Activated CD8-positive, alpha-beta T cell treated with anti-CD3 and anti-CD28 coated beads for 36 hours (primary cell): ENCODE results near the gene WDR4. TPM values are rescaled to one million over a fixed set of nuclear protein-coding genes. Genes with fewer than 3 reads are reported as not detected.
"Not testable (repeated sequence)": the region's sequence is repeated elsewhere in the genome, so short reads cannot be mapped to it uniquely, and the experiment has no call there.

Experiments
- ATAC-seq: fragments of 200-7000 bp; cut with Tn5 transposase; one replicate; pipeline ENCODE4 v1.10.0; 2021; ENCODE audit warnings: mild to moderate bottlenecking, moderate library complexity
- CTCF ChIA-PET: fragments of 350-600 bp; sonication (Branson Sonifier 250); formaldehyde crosslinking; loops from one replicate; lab custom pipeline; 2021; ENCODE audit warnings: antibody characterized with exemption; lab: Charles Lee
- POLR2A ChIA-PET: fragments of 350-600 bp; sonication (Branson Sonifier 250); formaldehyde crosslinking; loops from one replicate; lab custom pipeline; 2021; ENCODE audit warnings: antibody characterized with exemption; lab: Charles Lee
- DNase-seq: peaks from one replicate; pipeline ENCODE4 v3.0.0-alpha.2; 2020
- H3K27ac Mint-ChIP-seq: one replicate; pipeline ENCODE4 v1.8.0; 2021; ENCODE audit warnings: mild to moderate bottlenecking, mixed read lengths
- H3K27me3 Mint-ChIP-seq: one replicate; pipeline ENCODE4 v1.8.0; 2021; ENCODE audit warnings: mixed read lengths
- H3K36me3 Mint-ChIP-seq: one replicate; pipeline ENCODE4 v1.8.0; 2021; ENCODE audit warnings: low read depth, mixed read lengths
- H3K4me1 Mint-ChIP-seq: one replicate; pipeline ENCODE4 v1.8.0; 2021; ENCODE audit warnings: low read depth, mixed read lengths
- H3K4me3 Mint-ChIP-seq: one replicate; pipeline ENCODE4 v1.8.0; 2021; ENCODE audit warnings: mild to moderate bottlenecking, moderate library complexity, mixed read lengths
- H3K9me3 Mint-ChIP-seq: one replicate; pipeline ENCODE4 v1.8.0; 2021; ENCODE audit warnings: mixed read lengths
- CTCF ChIP-seq: fragments of 200-600 bp; IDR thresholded peaks from one replicate; pipeline ENCODE4 v1.8.0; 2022; ENCODE audit warnings: antibody characterized with exemption, mild to moderate bottlenecking
- intact Hi-C: fragments of 100-400 bp; cut with micrococcal nuclease; formaldehyde crosslinking; loops from one replicate; pipeline ENCODE4 v1.10.0; 2022
- total RNA-seq, 2 experiments: library from RNA; stranded (reverse); gene quantifications; one replicate each; pipeline ENCODE4 v1.2.3, GENCODE V29; 2021

The WDR4 gene
- total RNA-seq, 2 experiments from 2014 or later, result 49.8 to 53.5 TPM

DNA sequence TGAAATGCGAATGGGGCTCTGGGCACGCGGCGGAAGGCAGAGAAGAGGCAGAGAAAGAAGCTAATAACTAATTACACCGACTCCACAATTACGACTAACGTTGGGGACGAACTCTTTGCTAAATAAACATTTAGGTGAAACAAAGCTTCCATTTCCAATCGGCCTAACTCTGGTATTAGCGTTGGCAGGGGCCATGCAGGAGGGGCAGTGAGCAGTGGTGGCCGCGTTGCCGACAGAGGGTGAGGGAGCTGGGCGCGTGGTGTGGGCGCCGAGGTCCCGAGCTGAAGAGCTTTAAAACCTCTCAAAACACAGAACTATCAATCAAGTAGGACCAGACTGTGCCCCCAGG is 13.2 kb upstream of the WDR4 start:
- no peak for ATAC-seq

GRCh38 chr21:42887326-42887725 is 8.0 kb upstream of the WDR4 start:
- H3K4me1 Mint-ChIP-seq, result peaks cover 2% of the 10 kb centered on the region
- CTCF ChIA-PET, result no interaction called here

More for the DNA sequence above, 13.2 kb upstream of the WDR4 start:
- peak overlapping the region; percentile 92 for H3K27ac Mint-ChIP-seq
- ChIA-PET CTCF (interaction anchor here (0.7 to 1.4 kb wide), 2 partner anchors 31 to 300 kb away, joined by 3 to 4 read pairs; no protein-coding TSS in a partner anchor), POLR2A (interaction anchor here (0.7 to 2.3 kb wide), 7 partner anchors 11 to 99 kb away, joined by 3 to 21 read pairs (median 4); partner anchors contain the start of gene WDR4)
- no peak for TF ChIP-seq CTCF
- intact Hi-C loops, result no loop called here
- peaks cover 6% of the 10 kb centered on the region for H3K36me3 Mint-ChIP-seq
- H3K27me3 Mint-ChIP-seq, result no peaks in the 10 kb centered on the region
- H3K4me3 Mint-ChIP-seq, result peak overlapping the region; percentile 87
- peaks cover 10% of the 10 kb centered on the region for H3K4me1 Mint-ChIP-seq
- DNase-seq, result no peak
- no peaks in the 10 kb centered on the region for H3K9me3 Mint-ChIP-seq

DNA sequence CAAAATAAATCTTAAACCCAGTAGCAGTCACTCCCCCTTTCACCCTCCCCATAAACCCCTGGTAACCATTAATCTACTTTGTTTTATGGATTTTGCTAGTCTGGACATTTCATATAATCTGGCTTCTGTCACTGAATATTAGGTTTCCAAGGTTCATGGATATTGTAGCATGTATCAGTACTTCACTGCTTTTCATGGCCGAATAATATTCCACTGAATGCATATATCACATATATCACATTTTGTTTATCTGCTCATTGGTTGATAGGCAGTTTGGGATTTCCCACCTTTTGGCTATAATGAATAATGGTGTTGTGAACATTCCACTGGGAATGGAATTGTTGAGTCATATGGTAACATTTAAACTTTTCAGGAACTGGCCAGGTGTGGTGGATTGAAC is 4.6 kb upstream of the WDR4 start:
- Mint-ChIP-seq H3K4me3 (no peak overlapping the region), H3K4me1 (peaks cover 17% of the 10 kb centered on the region), H3K27ac (no peak overlapping the region), H3K36me3 (peaks cover 4% of the 10 kb centered on the region), H3K9me3 (no peaks in the 10 kb centered on the region), H3K27me3 (no peaks in the 10 kb centered on the region)
- ChIA-PET CTCF (no interaction called here), POLR2A (no interaction called here)
- DNase-seq (no peak), ATAC-seq (no peak)
- intact Hi-C loops, result no loop called here
- TF ChIP-seq CTCF, result no peak

More at GRCh38 chr21:42887326-42887725, 8.0 kb upstream of the WDR4 start:
- POLR2A ChIA-PET, result interaction anchor here (0.6 kb wide), 1 partner anchor 143 kb away, joined by 4 read pairs; no protein-coding TSS in a partner anchor
- H3K4me3 Mint-ChIP-seq, result no peak overlapping the region
- H3K27me3 Mint-ChIP-seq, result no peaks in the 10 kb centered on the region
- H3K36me3 Mint-ChIP-seq, result no peaks in the 10 kb centered on the region
- H3K9me3 Mint-ChIP-seq, result no peaks in the 10 kb centered on the region
- DNase-seq (no peak), ATAC-seq (no peak)
- intact Hi-C loops, result no loop called here
- TF ChIP-seq CTCF, result no peak
- H3K27ac Mint-ChIP-seq, result no peak overlapping the region

GRCh38 chr21:42880352-42880751 is 1.0 kb upstream of the WDR4 start:
- Mint-ChIP-seq H3K9me3 (no peaks in the 10 kb centered on the region), H3K4me3 (peak overlapping the region; percentile 94), H3K36me3 (peaks cover 23% of the 10 kb centered on the region), H3K27me3 (no peaks in the 10 kb centered on the region), H3K27ac (peak overlapping the region; percentile 99), H3K4me1 (peaks cover 27% of the 10 kb centered on the region)
- ChIA-PET CTCF (no interaction called here), POLR2A (interaction anchor here (0.7 to 2.7 kb wide), 3 partner anchors 8 to 13 kb away, joined by 4 to 21 read pairs (median 5); partner anchors contain the start of gene NDUFV3)
- TF ChIP-seq CTCF, result no peak
- no peak for DNase-seq
- ATAC-seq, result no peak
- intact Hi-C loops, result no loop called here

- H3K36me3 Mint-ChIP-seq, result peaks cover 36% of the 10 kb centered on the region
- H3K9me3 Mint-ChIP-seq, result no peaks in the 10 kb centered on the region
- no peaks in the 10 kb centered on the region for H3K27me3 Mint-ChIP-seq
- intact Hi-C loops, result no loop called here
- H3K4me1 Mint-ChIP-seq, result peaks cover 27% of the 10 kb centered on the region
- peak overlapping the region; percentile 94 for H3K4me3 Mint-ChIP-seq
- POLR2A ChIA-PET, result interaction anchor here (0.6 to 2.7 kb wide), 3 partner anchors 10 to 152 kb away, joined by 3 to 21 read pairs (median 11); partner anchors contain the start of gene NDUFV3
- CTCF ChIA-PET, result no interaction called here
- no peak for DNase-seq
- peak overlapping the region; percentile 99 for H3K27ac Mint-ChIP-seq
- TF ChIP-seq CTCF, result no peak
- peak; percentile 11 for ATAC-seq
Measured at GRCh38 chr21:42878678-42878992, 704 bp downstream of the WDR4 start.

GRCh38 chr21:42875811-42876210 is 3.5 kb downstream of the WDR4 start:
- H3K9me3 Mint-ChIP-seq, DNase-seq, H3K27me3 Mint-ChIP-seq, intact Hi-C loops, ATAC-seq, CTCF ChIA-PET, H3K4me3 Mint-ChIP-seq, H3K27ac Mint-ChIP-seq: not testable (repeated sequence)
- Mint-ChIP-seq H3K4me1 (peaks cover 27% of the 10 kb centered on the region), H3K36me3 (peaks cover 55% of the 10 kb centered on the region)
- POLR2A ChIA-PET, result interaction anchor here (0.9 to 1.6 kb wide), 2 partner anchors 10 to 17 kb away, joined by 3 to 7 read pairs; no protein-coding TSS in a partner anchor
